Esophagus (tissue), 2 donors: Measurements from ENCODE around the gene TOMM7. TPM values are rescaled to one million over a fixed set of nuclear protein-coding genes. Genes with fewer than 3 reads are reported as not detected.

ENCODE experiments used
- H3K27ac ChIP-seq, 2 donors: one replicate each; pipeline ENCODE4 v1.5.1; 2013; ENCODE audit warnings: low read depth in 2 of 2, mild to moderate bottlenecking in 2 of 2, inconsistent platforms in 1 of 2, low read length in 1 of 2, moderate library complexity in 1 of 2
- H3K27me3 ChIP-seq, 2 donors: one replicate each; pipeline ENCODE4 v1.6.1; 2013; ENCODE audit warnings: low read length in 2 of 2, control low read depth in 1 of 2, mild to moderate bottlenecking in 1 of 2; ENCODE audit not compliant: insufficient read depth in 2 of 2, control insufficient read depth in 1 of 2
- H3K36me3 ChIP-seq, 2 donors: one replicate each; pipeline ENCODE4 v1.6.1; 2013; ENCODE audit warnings: low read length in 1 of 2; ENCODE audit not compliant: control insufficient read depth in 2 of 2, insufficient read depth in 2 of 2
- H3K4me1 ChIP-seq, 2 donors: one replicate each; pipeline ENCODE4 v1.6.1; 2013; ENCODE audit warnings: low read length in 1 of 2; ENCODE audit not compliant: control insufficient read depth in 2 of 2, insufficient read depth in 2 of 2
- H3K4me3 ChIP-seq, 2 donors: one replicate each; pipeline ENCODE4 v1.5.1; 2013; ENCODE audit warnings: low read length in 2 of 2, mild to moderate bottlenecking in 2 of 2, low read depth in 1 of 2, moderate library complexity in 1 of 2
- H3K9me3 ChIP-seq, 2 donors: one replicate each; pipeline ENCODE4 v1.6.1; 2013; ENCODE audit warnings: mild to moderate bottlenecking in 2 of 2, low read depth in 1 of 2, low read length in 1 of 2, moderate library complexity in 1 of 2; ENCODE audit not compliant: control insufficient read depth in 2 of 2, insufficient read depth in 1 of 2
- whole genome bisulfite sequencing, 2 donors: extraction: QIAGEN DNeasy Blood & Tissue Kit; methylation state at CpG; one replicate each; pipeline ENCODE4 v1.1.7; 2013; 5-methylcytosine and 5-hydroxymethylcytosine counted together
- polyA plus RNA-seq, 2 donors: library from polyadenylated mRNA; stranded (reverse); fragments of 200-250 nt; gene quantifications; one replicate each; pipeline ENCODE4 v1.2.3, GENCODE V29; 2013
- donor health status: healthy with polysubstance abuse.
- donor health status: Bipolar disorder and iron deficiency.

The TOMM7 gene
- polyA plus RNA-seq = 100 to 1,000 TPM in 1 of 2 donors, 10 to 100 TPM in 1; 87.5 to 249 TPM

GRCh38 chr7:22822486-22823141, at the start of gene TOMM7:
Gene TOMM7, minus strand, starts transcription at chr7:22822849. Its CDS starts 70 bp downstream, at chr7:22822779.
- Histone ChIP-seq H3K4me3 (peak within 1 kb of the TSS; percentile 83 to 100), H3K9me3 (no peaks in the 10 kb centered on the region), H3K4me1 (peaks cover 0 to 2% of the 10 kb centered on the region in 2 donors), H3K36me3 (peaks cover 0 to 2% of the 10 kb centered on the region in 2 donors), H3K27ac (peak within 1 kb of the TSS; percentile 66 to 89), H3K27me3 (no peaks in the 10 kb centered on the region)
- 0% methylated on average over 38 of the region's 38 CpGs for WGBS, 2 donors

GRCh38 chr7:22872096-22872807, 49.6 kb upstream of the TOMM7 start:
- H3K36me3 ChIP-seq = peaks cover 0 to 6% of the 10 kb centered on the region in 2 donors
- H3K9me3 ChIP-seq = no peaks in the 10 kb centered on the region
- no peak overlapping the region for H3K27ac ChIP-seq
- H3K27me3 ChIP-seq = no peaks in the 10 kb centered on the region
- no peak overlapping the region for H3K4me3 ChIP-seq
- 67 to 72% methylated on average over 7 of the region's 7 CpGs for WGBS, 2 donors
- H3K4me1 ChIP-seq = no peaks in the 10 kb centered on the region

DNA sequence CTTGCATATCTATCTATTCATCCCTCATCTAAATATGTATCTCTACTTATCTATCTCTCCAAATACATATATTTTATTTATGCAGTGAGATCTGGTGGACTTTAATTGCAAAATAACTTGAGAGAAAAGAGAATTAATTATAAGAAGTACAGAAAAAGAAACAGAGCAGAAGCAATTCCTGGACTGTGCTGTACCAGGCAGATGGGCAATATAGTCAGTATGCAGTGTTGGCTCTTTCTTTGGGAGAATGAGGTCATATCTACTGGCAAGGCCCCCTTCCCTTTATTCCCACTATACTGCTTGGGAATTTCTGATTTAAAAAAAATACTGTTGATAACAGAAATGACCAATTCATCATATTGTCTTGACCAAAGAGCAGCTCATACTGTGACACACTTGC, 49.0 kb upstream of the TOMM7 start:
- Histone ChIP-seq H3K4me1 (no peaks in the 10 kb centered on the region), H3K4me3 (no peak overlapping the region), H3K27me3 (no peaks in the 10 kb centered on the region), H3K9me3 (no peaks in the 10 kb centered on the region), H3K36me3 (peaks cover 0 to 6% of the 10 kb centered on the region in 2 donors), H3K27ac (no peak overlapping the region)

DNA sequence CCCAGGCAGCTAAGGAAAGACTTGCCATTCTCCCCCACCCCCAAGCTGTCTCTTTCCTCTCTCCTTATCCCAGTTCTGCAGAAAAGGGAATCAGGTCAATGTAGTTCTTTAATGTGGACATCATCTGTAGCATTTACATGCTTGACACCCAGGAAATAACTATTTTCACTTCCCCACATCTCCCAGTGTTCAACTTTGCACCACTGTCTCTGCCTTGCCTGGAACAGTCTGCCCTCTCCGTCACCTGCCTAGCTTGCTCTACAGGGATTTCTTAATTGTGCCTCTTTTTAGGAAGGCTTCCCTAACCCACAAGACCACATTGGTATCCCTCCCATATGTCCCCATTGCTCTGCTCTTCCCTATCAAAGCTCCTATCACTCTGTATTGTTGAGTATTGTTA, 45.9 kb upstream of the TOMM7 start:
- H3K4me3 ChIP-seq = no peak overlapping the region
- no peak overlapping the region for H3K27ac ChIP-seq
- no peaks in the 10 kb centered on the region for H3K27me3 ChIP-seq
- no peaks in the 10 kb centered on the region for H3K4me1 ChIP-seq
- 92 to 100% methylated on average over 1 of the region's 1 CpG for WGBS, 2 donors
- no peaks in the 10 kb centered on the region for H3K36me3 ChIP-seq
- H3K9me3 ChIP-seq = no peaks in the 10 kb centered on the region

- H3K27ac ChIP-seq = peak overlapping the region in 1 of 2 donors; percentile 53
- no peak overlapping the region for H3K4me3 ChIP-seq
- no peaks in the 10 kb centered on the region for H3K36me3 ChIP-seq
- H3K9me3 ChIP-seq = no peaks in the 10 kb centered on the region
- H3K27me3 ChIP-seq = no peaks in the 10 kb centered on the region
- H3K4me1 ChIP-seq = no peaks in the 10 kb centered on the region
- WGBS, 2 donors = 50 to 77% methylated on average over 2 of the region's 2 CpGs
These were observed 44.9 kb upstream of the TOMM7 start for GRCh38 chr7:22867589-22867988.

DNA sequence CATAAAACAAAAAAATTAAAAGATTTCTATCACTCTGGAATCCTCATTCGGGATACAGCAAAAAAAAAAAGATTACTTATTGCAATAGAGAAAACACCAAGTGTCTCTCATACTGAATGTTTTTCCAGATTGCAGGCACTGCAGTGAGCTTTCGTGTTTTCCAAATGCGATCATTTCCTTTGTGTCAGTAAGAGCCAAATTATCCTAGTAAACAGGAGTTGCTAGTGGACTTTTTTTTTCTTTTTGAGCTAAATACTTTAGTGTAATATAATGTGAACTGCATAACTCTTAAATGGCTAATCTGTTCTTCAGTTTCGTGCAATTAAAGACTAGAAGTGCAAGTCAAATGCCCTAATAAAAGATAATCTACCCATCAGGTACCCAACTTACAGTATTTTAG, 44.4 kb upstream of the TOMM7 start:
- Histone ChIP-seq H3K27me3 (no peaks in the 10 kb centered on the region), H3K27ac (no peak overlapping the region), H3K9me3 (no peaks in the 10 kb centered on the region), H3K4me1 (no peaks in the 10 kb centered on the region), H3K36me3 (no peaks in the 10 kb centered on the region), H3K4me3 (no peak overlapping the region)
- 67 to 72% methylated on average over 4 of the region's 4 CpGs for WGBS, 2 donors

DNA sequence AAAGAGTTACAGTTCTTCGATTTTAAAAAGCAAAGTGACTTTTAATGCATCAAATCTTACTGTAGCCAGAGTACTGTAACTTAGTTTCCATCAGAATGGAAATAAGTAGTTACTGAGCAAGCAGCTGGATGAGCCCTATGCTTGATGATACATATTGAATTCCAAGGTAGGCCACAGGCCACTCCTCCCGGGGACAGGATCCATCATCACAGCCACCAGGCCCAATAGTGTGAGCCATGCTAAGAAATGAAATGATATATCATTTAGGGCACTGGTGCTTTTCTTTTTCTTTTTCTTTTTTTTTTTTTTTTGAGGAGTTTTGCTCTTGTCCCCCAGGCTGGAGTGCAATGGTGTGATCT, 42.9 kb upstream of the TOMM7 start:
- 80 to 82% methylated on average over 2 of the region's 2 CpGs for WGBS, 2 donors

GRCh38 chr7:22864855-22865601, 42.4 kb upstream of the TOMM7 start:
- H3K36me3 ChIP-seq = no peaks in the 10 kb centered on the region
- H3K27me3 ChIP-seq = no peaks in the 10 kb centered on the region
- WGBS, 2 donors = 75% methylated on average over 7 of the region's 7 CpGs
- H3K4me3 ChIP-seq = no peak overlapping the region
- H3K4me1 ChIP-seq = no peaks in the 10 kb centered on the region
- H3K9me3 ChIP-seq = no peaks in the 10 kb centered on the region
- peak overlapping the region in 1 of 2 donors; percentile 61 for H3K27ac ChIP-seq

More for the DNA sequence above, 42.9 kb upstream of the TOMM7 start:
- H3K27me3 ChIP-seq = no peaks in the 10 kb centered on the region
- no peaks in the 10 kb centered on the region for H3K4me1 ChIP-seq
- no peak overlapping the region for H3K4me3 ChIP-seq
- no peaks in the 10 kb centered on the region for H3K9me3 ChIP-seq
- no peak overlapping the region for H3K27ac ChIP-seq
- no peaks in the 10 kb centered on the region for H3K36me3 ChIP-seq

DNA sequence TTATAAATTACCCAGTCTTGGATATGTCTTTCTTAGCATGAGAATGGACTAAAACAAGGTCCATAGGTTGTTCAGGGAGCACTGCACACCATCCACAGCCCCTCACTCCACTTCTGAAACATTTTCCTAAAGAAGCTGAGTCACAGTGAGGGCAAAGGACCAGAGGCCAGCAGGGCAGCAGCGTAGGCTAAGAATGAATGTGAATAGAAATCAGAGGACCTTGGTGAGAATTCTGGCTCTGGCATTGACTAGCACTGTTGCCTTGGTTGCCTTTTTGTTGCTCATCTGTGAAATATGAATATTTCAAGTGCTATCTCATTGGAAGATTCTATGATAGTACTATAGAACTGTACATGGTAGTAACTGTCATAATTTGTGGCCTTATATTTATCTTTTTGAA, 41.7 kb upstream of the TOMM7 start:
- 77 to 87% methylated on average over 1 of the region's 1 CpG for WGBS, 2 donors
- H3K27ac ChIP-seq = peak overlapping the region in 1 of 2 donors; percentile 3
- no peaks in the 10 kb centered on the region for H3K27me3 ChIP-seq
- peaks cover 0 to under 1% of the 10 kb centered on the region in 2 donors for H3K4me1 ChIP-seq
- no peak overlapping the region for H3K4me3 ChIP-seq
- no peaks in the 10 kb centered on the region for H3K36me3 ChIP-seq
- H3K9me3 ChIP-seq = no peaks in the 10 kb centered on the region
